ENCODE data around the gene ROR1.

DNA sequence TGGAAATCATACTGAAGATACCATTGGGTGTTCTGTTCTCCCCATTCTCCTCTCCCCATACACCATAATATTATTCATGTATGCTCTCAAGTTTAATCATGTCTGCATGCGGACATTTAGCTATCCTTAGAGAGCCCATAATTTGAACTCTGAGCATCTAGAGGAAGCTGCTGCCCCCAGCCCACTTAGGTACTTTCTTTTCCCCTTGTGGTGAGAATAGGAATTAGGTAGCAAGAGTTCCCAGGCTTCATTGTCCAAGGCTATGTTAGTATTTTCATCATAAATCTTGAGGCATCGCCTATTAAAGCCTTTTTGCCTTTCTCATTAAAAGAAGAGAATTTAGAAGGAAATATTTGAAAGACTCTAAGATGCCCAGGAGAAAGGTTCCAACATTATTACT, 96.3 kb downstream of the ROR1 start:
- TF ChIP-seq POLR2A (IDR thresholded peaks at IDR 0.05) (no peak), POLR2AphosphoS5 (IDR thresholded peaks at IDR 0.05) (no peak), EP300 (IDR thresholded peaks at IDR 0.05) (no peak)
- TF ChIP-seq, protein P1, sequence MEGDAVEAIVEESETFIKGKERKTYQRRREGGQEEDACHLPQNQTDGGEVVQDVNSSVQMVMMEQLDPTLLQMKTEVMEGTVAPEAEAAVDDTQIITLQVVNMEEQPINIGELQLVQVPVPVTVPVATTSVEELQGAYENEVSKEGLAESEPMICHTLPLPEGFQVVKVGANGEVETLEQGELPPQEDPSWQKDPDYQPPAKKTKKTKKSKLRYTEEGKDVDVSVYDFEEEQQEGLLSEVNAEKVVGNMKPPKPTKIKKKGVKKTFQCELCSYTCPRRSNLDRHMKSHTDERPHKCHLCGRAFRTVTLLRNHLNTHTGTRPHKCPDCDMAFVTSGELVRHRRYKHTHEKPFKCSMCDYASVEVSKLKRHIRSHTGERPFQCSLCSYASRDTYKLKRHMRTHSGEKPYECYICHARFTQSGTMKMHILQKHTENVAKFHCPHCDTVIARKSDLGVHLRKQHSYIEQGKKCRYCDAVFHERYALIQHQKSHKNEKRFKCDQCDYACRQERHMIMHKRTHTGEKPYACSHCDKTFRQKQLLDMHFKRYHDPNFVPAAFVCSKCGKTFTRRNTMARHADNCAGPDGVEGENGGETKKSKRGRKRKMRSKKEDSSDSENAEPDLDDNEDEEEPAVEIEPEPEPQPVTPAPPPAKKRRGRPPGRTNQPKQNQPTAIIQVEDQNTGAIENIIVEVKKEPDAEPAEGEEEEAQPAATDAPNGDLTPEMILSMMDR (IDR thresholded peaks at IDR 0.05): no peak

Data from suprapubic skin (tissue), 4 donors.